Osteoblast (primary cell): Measurements from ENCODE around the gene WDR49. TPM values are rescaled to one million over a fixed set of nuclear protein-coding genes. Genes with fewer than 3 reads are reported as not detected.

ENCODE experiments used
- DNase-seq: peaks from one replicate; pipeline ENCODE4 v3.0.0; 2011; ENCODE audit warnings: low spot score, mixed read lengths; ENCODE audit not compliant: insufficient read length; ENCODE audit errors: missing footprints
- H2AFZ ChIP-seq: 2 replicates; pipeline ENCODE4 v1.6.0; 2011; ENCODE audit warnings: mild to moderate bottlenecking, low read length
- H3K27ac ChIP-seq: 2 replicates; pipeline ENCODE4 v1.5.1; 2011; ENCODE audit warnings: mild to moderate bottlenecking, low read depth, low read length, moderate library complexity
- H3K27me3 ChIP-seq: 2 replicates; pipeline ENCODE4 v1.6.0; 2012; ENCODE audit warnings: mild to moderate bottlenecking, control low read depth, inconsistent platforms, low read length, moderate library complexity; ENCODE audit not compliant: insufficient read depth
- H3K36me3 ChIP-seq: 2 replicates; pipeline ENCODE4 v1.5.1; 2011; ENCODE audit warnings: mild to moderate bottlenecking, low read length, control low read depth, moderate library complexity; ENCODE audit not compliant: insufficient read depth
- H3K4me1 ChIP-seq: 2 replicates; pipeline ENCODE4 v1.5.1; 2011; ENCODE audit warnings: mild to moderate bottlenecking, low read length, control low read depth, moderate library complexity; ENCODE audit not compliant: insufficient read depth
- H3K4me2 ChIP-seq: 2 replicates; pipeline ENCODE4 v1.6.0; 2011; ENCODE audit warnings: mild to moderate bottlenecking, low read length; ENCODE audit not compliant: insufficient read depth
- H3K4me3 ChIP-seq: fragments of 200-600 bp; sonication (generic); 3 replicates; pipeline ENCODE4 v1.5.1; 2012; ENCODE audit warnings: mild to moderate bottlenecking, low read length, inconsistent platforms; ENCODE audit not compliant: insufficient read depth
- H3K79me2 ChIP-seq: 2 replicates; pipeline ENCODE4 v1.6.0; 2012; ENCODE audit warnings: mild to moderate bottlenecking, low read length, control low read depth, inconsistent platforms; ENCODE audit not compliant: insufficient read depth
- H3K9me3 ChIP-seq: 2 replicates; pipeline ENCODE4 v1.5.1; 2011; ENCODE audit warnings: low read depth, low read length, control low read depth
- H4K20me1 ChIP-seq: 2 replicates; pipeline ENCODE4 v1.6.0; 2012; ENCODE audit warnings: mild to moderate bottlenecking, low read length, control low read depth; ENCODE audit not compliant: insufficient read depth
- total RNA-seq: library from RNA; depleted of rRNA; stranded (reverse); fragments of >200 nt; gene quantifications from 2 replicates; pipeline ENCODE4 v1.2.3, GENCODE V29; 2012
- TF ChIP-seq, protein P1 (sequence below): IDR thresholded peaks from 2 replicates; pipeline ENCODE4 v1.5.1; 2011; ENCODE audit warnings: mild to moderate bottlenecking, low read depth, low read length, moderate library complexity; ENCODE audit errors: extremely low read depth

Gene WDR49
- total RNA-seq, 1 donor, result under 0.01 TPM

DNA sequence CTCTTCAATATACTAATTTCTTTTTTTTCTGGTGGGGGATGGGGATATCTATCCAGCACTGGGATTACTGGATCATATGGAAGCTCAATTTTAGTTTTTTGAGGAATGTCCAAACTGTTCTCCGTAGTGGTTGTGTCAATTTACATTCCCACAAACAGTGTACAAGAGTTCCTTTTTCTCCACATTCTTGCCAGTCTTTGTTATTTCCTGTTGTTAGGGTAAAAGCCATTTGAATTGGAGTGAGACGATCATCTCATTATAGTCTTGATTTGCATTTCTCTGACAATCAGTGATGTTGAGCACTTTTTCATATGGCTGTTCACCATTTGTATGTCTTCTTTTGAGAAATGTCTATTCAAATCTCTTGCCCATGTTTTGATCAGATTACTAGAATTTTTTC is 12.8 kb upstream of the WDR49 start:
- no peaks in the 10 kb centered on the region for H4K20me1 ChIP-seq
- TF ChIP-seq, protein P1, sequence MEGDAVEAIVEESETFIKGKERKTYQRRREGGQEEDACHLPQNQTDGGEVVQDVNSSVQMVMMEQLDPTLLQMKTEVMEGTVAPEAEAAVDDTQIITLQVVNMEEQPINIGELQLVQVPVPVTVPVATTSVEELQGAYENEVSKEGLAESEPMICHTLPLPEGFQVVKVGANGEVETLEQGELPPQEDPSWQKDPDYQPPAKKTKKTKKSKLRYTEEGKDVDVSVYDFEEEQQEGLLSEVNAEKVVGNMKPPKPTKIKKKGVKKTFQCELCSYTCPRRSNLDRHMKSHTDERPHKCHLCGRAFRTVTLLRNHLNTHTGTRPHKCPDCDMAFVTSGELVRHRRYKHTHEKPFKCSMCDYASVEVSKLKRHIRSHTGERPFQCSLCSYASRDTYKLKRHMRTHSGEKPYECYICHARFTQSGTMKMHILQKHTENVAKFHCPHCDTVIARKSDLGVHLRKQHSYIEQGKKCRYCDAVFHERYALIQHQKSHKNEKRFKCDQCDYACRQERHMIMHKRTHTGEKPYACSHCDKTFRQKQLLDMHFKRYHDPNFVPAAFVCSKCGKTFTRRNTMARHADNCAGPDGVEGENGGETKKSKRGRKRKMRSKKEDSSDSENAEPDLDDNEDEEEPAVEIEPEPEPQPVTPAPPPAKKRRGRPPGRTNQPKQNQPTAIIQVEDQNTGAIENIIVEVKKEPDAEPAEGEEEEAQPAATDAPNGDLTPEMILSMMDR, result no peak
- no peak overlapping the region for H3K4me2 ChIP-seq
- H2AFZ ChIP-seq, result no peak overlapping the region
- no peaks in the 10 kb centered on the region for H3K4me1 ChIP-seq
- DNase-seq, result no peak
- no peaks in the 10 kb centered on the region for H3K27me3 ChIP-seq
- no peak overlapping the region for H3K27ac ChIP-seq
- H3K9me3 ChIP-seq, result no peaks in the 10 kb centered on the region
- H3K36me3 ChIP-seq, result no peaks in the 10 kb centered on the region
- no peak overlapping the region for H3K4me3 ChIP-seq
- no peaks in the 10 kb centered on the region for H3K79me2 ChIP-seq

DNA sequence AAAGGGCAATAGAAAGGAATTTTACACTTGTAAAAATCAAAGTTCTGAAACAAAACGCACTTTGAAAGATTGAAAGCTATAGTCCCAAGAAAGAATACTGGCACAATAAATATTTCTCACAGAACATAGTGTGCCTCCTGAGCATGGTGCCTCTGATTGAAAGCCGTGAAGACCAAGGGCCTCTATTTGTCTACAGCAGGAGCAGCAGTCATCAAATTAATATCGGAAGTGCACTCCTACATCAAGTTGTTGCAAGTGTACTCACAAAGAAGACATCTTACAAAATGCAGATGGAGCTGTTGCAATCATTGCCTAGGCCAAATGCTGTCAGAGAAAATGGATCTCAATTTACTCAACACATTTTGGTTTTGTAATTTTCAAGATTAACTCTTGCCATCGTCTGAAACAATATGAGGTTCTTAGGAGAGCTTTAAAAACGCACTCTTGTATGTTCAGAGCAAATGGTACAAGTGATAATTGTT is 9.2 kb upstream of the WDR49 start:
- Histone ChIP-seq H3K27ac (no peak overlapping the region), H3K9me3 (no peaks in the 10 kb centered on the region), H4K20me1 (no peaks in the 10 kb centered on the region), H3K36me3 (no peaks in the 10 kb centered on the region), H3K4me1 (no peaks in the 10 kb centered on the region), H3K4me3 (no peak overlapping the region), H3K79me2 (no peaks in the 10 kb centered on the region), H2AFZ (no peak overlapping the region), H3K4me2 (no peak overlapping the region), H3K27me3 (no peaks in the 10 kb centered on the region)
- TF ChIP-seq, protein P1, result no peak
- DNase-seq, result no peak

DNA sequence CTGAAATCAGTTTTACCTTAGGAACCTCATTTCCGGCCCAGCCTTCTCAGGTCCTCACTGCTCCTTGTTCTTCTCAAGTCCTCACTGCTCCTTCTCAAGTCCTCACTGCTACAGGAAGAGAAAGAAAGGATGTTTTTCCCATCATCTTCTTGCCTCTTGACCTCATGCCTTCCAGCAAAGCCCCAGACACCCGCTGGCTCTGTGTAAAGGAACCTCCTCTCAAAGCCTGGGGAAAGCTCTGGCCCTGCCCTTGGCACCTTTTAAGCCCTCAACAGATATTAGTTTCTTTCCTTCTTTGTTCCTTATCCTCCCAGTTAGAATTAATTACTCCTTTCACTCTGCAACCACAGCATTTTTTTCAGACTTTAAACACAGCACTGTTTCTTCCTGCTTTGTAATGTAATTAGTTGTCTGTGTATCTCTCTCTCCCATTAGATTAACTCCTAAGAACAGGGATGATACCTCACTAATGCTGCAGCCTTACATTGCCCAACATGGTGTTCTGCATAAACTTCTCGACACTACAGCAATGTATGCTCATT is 4.0 kb upstream of the WDR49 start:
- TF ChIP-seq, protein P1, result no peak
- no peaks in the 10 kb centered on the region for H3K79me2 ChIP-seq
- no peak overlapping the region for H3K4me2 ChIP-seq
- no peak for DNase-seq
- H3K27ac ChIP-seq, result no peak overlapping the region
- H2AFZ ChIP-seq, result no peak overlapping the region
- H3K9me3 ChIP-seq, result no peaks in the 10 kb centered on the region
- no peaks in the 10 kb centered on the region for H3K36me3 ChIP-seq
- no peaks in the 10 kb centered on the region for H3K27me3 ChIP-seq
- no peaks in the 10 kb centered on the region for H4K20me1 ChIP-seq
- H3K4me1 ChIP-seq, result no peaks in the 10 kb centered on the region
- H3K4me3 ChIP-seq, result no peak overlapping the region

DNA sequence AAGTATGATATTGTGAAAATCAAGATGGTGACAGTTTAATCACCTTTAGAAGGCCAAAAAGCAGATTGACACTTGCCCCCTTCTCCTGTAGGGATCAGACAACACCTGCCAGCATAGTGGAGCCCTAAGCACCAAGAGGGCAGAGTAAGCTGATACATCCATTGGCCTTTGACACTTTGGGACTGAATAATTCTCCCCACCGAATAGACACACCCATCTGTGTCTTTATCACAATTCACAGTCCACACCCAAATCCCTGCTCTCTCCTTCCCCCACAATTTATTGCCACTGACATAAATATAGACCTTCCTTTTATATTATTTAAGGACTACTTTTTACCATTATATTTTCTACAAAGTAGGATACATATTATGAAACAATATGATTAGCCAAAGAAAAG is 3.1 kb upstream of the WDR49 start:
- H3K27me3 ChIP-seq, result no peaks in the 10 kb centered on the region
- no peaks in the 10 kb centered on the region for H3K36me3 ChIP-seq
- no peak overlapping the region for H3K4me2 ChIP-seq
- H3K4me1 ChIP-seq, result no peaks in the 10 kb centered on the region
- H3K4me3 ChIP-seq, result no peak overlapping the region
- H2AFZ ChIP-seq, result no peak overlapping the region
- H3K79me2 ChIP-seq, result no peaks in the 10 kb centered on the region
- H4K20me1 ChIP-seq, result no peaks in the 10 kb centered on the region
- DNase-seq, result no peak
- H3K27ac ChIP-seq, result no peak overlapping the region
- TF ChIP-seq, protein P1, result no peak
- H3K9me3 ChIP-seq, result no peaks in the 10 kb centered on the region
